Measurements from ENCODE around the gene DNMT3A.

The DNMT3A gene

GRCh38 chr2:25372405-25373268, 30.9 kb upstream of the DNMT3A start:
- DNase-seq: no peak

DNA sequence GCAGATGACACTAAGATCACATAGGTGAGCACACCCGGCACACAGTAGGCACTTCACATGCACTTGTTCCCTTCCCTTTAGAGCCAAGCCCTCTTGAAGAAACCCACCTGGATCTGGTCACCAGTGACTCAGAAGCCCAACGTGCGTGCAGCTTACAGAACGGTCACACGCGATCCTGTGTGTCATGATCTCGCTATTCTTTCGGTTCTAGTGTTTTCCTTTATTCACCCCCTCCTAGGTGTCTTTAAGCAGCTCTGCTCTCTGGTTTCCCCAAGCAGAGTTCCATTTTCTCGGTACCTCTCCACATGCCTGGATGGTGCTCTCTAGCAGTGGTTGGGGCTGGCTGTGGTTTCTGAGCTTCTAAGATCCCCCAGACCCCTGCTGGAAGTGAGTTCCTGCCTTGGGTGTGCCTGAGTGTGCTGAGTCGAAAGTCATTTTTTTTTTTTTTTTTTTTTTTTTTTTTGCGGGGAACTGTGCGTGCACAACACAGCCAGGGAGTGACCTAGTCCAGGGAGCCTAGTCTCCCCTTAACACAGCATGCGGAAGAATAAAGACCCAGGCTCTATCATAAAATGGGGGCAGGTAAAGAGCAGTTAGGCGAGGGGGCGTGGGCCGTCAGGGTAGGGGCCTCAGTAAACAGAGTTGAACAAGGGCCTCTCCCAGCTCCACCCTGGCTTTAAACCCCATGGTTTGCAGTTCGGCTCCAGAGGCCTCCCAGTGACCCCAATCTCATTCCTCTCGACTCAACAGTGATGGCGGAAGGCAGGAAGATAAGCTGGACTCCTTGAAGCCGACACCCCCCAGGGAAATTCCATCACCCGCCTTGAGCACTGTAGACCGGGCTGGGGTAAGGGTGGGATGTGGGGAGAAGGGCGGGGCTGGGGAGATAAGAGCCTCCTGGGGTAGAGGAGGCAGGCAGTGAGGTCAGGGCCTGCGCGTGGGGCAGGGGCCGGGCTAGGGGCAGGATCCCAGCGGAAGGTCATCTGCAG, 29.8 kb upstream of the DNMT3A start:
- no peak for DNase-seq

GRCh38 chr2:25369876-25370275, 28.2 kb upstream of the DNMT3A start:
- DNase-seq: no peak

DNA sequence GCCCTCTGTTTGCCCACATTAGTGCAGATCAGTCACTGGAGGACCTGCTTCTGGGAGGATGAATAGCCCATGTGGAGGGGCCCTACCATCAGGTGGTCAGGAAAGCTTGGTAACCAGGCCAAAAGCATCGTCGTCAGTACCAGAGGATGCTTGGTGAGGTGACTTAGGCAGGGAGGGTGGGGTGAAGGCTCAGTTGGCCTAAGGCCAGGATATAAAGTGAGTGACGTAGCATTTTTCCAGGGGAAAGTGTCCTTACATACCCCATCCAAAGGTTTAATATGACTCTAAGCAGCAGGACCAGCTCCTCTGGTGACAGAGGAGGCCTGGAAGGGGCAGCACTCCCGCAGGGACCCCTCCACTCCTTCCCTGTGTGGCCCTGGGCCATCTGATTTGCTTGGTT, 27.7 kb upstream of the DNMT3A start:
- DNase-seq: no peak

- DNase-seq: no peak
Measured at GRCh38 chr2:25368660-25369059, 26.9 kb upstream of the DNMT3A start.

GRCh38 chr2:25367296-25367695, 25.6 kb upstream of the DNMT3A start:
- no peak for DNase-seq

DNA sequence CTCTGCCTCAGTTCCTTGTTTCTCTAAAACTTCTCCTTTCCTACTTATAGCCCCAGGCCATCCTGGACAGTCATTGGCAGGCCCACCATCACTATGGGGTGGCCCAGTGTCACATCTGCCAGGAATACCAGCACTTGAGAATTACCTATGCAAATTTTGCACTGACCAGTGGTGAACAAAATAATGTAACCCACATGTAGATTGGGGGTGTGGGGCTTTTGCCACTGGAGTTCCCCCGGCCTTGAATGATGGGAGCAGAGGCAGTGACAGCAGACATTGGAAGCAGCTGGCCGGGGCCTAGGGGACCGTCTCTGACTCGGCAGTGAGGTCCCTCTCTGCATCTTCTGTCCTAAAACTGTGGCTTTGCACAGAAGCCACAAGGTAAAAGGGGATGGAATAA, 24.9 kb upstream of the DNMT3A start:
- DNase-seq: no peak

DNA sequence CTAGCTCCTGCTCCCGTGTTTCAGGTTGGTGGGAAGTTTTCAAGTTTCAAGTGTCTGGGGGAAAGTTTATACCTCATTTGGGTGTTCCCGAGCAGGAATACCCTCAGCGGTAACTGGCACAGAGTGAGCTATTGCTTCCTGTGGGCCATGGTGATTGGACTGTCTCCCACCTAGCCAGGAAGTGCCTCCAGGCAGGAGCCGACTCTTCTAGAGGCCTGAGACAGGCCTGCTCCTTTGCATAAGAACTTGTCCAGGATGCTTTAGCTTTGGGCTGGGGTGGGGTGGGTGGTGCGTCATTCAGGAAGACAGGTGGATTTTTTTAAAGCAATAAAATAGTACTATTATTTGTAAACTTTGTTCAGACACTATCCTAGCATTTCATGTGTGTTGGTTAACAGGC, 23.5 kb upstream of the DNMT3A start:
- DNase-seq: no peak

- no peak for DNase-seq
Measured at GRCh38 chr2:25363733-25364132, 22.0 kb upstream of the DNMT3A start.

DNA sequence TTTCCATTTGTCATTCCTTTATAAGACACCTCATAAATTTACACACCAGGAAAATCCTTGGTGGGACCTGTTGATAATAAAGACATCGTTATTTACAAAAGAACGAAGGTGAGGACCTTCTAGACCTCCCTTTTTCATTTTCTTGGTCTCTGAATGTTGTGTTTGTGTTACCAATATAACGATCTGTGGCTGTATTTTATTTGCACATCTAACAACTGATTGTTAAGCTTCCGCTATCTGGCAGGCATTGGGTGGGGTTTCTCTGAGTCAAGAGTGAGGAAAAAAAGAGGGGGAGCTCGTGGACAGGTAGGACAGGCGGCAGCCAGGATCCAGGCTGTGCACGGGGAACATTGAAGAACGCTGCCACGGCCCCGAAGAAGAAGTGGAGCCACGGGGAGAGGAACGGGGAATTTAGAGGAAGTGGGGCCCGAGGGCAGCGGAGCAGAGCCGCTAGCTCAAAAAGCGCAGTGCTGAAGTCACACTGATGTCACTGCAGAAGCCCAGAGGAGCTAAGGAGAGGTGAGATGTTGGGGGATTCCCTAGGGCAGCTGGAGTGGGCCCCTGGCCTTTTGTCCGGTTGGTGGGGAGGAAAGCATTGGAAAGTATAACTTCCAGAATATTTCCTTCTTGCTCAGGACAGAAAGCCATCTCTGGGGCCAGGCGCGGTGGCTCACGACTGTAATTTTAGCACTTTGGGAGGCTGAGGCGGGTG, 20.9 kb upstream of the DNMT3A start:
- DNase-seq: peak; percentile 24

DNA sequence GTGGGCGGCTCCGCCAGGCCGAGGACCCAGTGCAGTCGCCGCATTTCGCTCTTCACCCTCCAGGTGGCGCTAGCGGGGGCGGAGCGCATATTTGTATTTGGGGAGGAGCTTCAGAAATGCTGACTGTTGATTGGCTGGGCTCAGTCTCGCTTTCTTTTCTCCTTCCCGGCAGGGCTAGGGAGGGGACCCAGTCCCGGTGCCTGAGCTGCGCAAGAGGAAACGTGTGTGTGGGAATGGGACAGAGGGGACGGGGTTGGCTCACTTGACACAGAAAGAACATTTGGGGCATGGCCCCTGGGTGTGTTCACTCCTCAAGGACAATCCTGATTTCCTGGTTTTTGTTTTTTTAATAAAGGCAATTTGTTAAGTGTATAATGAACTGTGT, 20.3 kb upstream of the DNMT3A start:
- DNase-seq: peak; percentile 71

DNA sequence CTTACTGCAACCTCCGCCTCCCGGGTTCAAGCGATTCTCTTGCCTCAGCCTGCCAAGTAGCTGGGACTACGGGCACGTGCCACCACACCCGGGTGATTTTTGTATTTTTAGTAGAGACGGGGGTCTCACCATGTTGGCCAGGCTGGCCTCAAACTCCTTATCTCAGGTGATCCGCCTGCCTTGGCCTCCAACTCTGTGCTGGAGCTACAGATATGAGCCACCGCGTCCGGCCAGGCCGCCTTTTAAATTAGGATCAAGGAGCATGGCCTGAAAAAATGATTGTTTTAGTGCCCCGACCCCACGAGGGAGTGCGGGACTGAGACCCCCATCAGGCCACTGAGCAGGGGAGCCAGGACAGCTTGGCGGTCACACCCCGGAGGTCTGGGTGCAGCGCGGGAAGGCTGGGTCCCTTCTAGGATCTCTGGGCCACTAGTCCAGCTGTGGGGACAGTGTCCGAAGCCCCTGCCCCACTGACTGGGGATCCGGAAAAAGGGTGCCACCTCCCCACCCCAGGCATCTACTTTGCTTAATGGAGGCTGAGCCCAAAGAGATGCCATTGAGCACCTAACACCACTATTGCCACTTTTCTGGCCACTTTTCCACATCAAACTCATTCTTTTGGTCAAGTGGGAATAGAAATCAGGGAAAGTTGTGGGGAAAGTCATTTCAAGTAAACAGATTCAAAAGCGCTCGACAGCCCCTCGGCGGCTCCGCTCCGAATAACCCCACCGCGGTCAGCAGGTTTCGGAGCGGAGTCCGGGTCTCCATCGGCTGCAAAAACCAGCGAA, 19.7 kb upstream of the DNMT3A start:
- no peak for DNase-seq

DNA sequence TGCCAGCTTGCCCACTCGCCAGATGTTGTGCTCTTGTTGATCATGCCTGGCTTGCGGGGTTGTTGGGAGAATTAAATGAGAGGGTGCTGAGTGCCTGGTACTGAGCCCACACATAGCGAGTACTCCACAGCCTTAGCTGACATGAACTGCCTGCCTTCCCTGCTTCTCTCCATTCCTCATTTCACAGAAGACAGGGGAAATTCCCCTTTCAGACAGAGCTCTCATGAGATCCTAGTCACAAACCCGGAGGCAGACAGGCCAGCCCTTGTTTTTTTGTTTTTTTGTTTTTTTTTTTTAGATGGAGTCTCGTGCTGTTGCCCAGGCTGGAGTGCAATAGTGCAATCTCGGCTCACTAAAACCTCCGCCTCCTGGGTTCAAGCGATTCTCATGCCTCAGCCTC, 17.1 kb upstream of the DNMT3A start:
- DNase-seq: no peak

DNA sequence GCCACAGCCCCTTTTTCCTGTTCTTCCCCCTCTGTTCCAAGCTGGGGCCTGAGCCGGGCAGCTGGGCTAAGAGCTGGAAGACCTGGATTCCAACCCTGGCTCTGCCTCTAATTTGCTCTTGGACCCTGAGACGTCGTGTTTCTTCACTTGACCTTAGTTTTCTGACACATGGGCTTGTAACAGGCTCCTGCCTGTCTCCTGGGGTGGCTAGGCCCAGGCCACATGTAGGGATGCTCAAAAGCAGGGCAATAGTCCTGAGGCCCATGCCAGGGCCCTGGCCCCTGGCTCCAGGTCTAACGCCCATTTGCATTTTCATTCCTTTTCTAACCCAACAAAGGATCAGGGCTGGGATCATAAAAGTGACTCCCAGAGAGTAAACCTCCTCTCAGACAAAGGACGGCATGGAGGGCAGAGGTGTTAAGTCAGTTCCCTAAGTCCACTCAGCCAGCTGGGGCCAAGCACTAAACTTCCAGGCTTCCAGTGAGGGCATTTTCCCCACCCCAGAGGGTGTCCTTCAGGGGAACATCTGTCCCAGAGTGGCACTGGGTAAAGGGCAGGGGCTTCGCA, 16.6 kb upstream of the DNMT3A start:
- no peak for DNase-seq

- no peak for DNase-seq
Measured at GRCh38 chr2:25356088-25356487, 14.4 kb upstream of the DNMT3A start.

DNA sequence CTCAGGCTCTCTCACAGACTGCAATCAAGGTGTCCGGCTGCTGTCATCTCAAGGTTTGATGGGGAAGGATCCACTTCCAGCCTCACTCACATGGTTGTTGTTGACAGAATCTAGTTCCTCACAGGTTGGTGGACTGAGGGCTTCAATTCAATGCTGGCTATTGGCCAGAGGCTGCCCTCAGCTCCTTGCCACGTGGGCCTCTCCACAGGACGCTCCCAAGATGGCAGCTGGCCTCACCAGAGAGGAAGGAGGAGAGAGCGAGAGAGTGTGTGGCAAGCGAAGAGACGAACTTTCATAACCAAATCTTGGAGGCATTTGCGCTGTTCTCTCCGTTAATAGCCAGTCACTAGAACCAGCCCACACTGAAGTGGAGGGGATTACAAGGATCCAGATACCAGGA, 13.5 kb upstream of the DNMT3A start:
- DNase-seq: no peak

GRCh38 chr2:25354116-25354515, 12.4 kb upstream of the DNMT3A start:
- DNase-seq: no peak

DNA sequence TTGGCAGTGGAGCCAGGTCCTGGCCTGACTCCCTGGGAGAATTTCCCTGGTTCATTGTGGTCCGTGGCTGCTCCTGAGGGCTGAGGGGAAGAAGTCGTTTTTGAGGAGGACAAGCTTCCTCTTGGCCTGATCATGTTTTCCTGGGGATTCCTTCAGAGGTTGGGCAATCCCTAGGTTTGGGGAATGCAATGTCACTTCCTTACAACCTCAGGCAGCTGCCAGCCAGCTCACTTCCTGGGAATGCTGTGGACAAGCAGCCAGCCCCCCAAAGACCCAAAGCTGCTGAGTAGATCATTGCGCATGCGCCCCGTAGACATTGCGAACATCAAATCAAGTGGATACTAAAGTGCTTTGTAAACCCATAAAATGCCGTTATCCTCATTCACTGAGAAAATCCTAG, 7.7 kb upstream of the DNMT3A start:
- no peak for DNase-seq

DNA sequence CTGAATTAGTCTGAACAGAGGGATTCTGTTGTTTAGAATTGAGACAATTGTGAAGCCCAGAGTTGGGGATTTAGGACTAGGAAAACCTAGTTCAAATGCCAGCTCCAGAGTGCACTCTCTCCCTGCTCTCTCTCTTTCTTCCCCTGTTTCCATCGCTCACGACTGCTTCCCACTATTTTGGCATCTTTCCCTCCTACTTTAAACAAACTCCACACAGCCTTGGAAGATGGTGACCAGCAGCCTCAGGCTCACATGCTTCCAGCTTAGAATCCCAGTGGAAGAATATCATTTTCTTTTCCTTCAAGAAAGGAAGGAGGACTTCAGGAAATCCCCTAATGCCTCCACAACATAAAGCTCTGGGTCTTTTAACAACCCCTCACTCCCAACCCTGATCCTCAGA, 6.1 kb upstream of the DNMT3A start:
- no peak for DNase-seq

DNA sequence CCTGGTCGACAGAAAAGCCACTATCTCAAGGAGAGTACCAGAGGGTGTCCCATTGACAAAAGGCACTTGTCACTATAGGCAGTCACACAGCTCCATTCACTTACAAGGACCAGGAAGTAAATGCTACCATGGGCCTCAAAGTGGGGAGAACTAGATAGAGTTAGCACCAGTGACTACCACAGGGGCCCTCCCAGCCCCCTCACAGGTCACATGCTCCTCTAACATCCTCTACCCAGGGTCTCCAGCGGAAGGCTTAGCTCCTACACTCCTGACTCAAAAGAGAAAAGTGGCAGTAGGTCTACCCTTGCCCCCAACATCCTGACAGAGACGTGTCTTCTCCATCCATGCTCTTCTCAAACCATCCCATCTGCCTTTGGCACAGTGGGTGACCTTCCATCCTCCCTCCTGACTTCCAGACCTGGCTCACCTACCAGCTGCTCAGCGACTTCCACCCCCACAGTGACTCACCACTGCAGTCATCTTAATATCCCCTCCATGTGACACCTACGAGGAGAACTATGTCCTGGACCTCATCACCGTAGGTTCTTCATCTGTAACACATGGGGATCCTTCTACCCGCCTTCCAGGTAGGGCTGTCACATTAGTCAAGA, 5.6 kb upstream of the DNMT3A start:
- no peak for DNase-seq

DNA sequence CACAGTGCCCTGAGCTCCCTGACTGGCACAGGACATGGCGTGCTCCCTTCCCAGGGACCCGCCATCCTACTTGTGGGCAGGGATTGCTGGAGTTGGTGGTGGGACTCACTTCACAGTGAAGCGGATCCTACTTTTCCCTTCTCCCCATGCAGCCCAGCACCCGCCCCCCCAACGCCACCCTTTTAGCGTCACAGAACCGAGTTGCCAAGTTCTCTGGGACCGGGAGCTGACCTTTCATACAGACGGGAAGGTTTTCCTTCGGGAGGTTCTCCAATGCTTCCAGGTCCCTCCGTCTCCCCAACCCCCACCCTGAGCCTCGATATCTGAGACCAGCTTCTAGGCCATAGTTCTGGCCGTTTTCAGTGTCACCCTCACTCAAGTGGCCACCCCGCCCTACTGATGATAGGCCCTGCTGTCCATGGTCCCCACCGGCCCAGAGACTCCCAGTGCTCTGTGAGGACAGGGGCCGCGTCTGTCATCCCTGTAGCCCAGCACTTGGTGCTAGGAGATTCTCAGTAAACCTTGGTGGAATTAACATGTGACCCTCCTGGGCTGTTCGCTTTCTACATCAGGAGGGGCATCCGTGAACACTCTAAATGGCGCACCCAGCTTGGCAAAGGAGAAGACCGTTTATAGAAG, 1.6 kb upstream of the DNMT3A start:
- no peak for DNase-seq

All from activated gamma-delta T cell (primary cell).